ENCODE measurements around the gene TOM1L2. TPM values are rescaled to one million over a fixed set of nuclear protein-coding genes. Genes with fewer than 3 reads are reported as not detected.

TOM1L2 gene
- total and polyA plus RNA-seq, 2 donors from 2014 or later = 28.2 to 59.4 TPM

DNA sequence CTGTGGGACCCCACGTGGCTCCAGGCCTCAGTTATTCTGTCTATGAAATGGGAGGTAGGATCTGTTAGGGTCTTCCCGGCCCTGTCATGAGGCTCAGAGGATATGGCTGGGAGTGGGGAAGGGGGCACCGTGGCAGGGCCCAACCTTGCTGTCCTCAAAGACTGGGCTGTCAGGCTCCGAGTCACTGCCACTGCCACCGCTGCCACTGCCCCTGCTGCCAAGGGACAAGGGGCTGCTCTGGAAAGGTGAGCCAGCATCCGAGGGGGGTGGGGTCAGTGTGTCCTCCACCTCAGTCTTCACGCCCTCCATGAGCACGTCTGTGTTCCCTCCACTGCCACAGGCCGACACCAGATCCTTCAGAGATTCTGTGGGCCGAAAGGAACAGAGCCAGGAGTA is 154.7 kb downstream of the TOM1L2 start:
- FAIRE-seq (no peak), DNase-seq (no peak)
- no peak overlapping the region for H3K4me3 ChIP-seq (ENCODE audit: low read length in 3 of 3)
- intact Hi-C loops (cut with DNase I) = no loop called here
- peaks cover 0 to 32% (median 12%) of the 10 kb centered on the region in 3 donors for H3K36me3 ChIP-seq (ENCODE audit: control insufficient read depth in 2 of 3, insufficient read depth in 3 of 3, low read length in 3 of 3)
- TF ChIP-seq, protein P1, sequence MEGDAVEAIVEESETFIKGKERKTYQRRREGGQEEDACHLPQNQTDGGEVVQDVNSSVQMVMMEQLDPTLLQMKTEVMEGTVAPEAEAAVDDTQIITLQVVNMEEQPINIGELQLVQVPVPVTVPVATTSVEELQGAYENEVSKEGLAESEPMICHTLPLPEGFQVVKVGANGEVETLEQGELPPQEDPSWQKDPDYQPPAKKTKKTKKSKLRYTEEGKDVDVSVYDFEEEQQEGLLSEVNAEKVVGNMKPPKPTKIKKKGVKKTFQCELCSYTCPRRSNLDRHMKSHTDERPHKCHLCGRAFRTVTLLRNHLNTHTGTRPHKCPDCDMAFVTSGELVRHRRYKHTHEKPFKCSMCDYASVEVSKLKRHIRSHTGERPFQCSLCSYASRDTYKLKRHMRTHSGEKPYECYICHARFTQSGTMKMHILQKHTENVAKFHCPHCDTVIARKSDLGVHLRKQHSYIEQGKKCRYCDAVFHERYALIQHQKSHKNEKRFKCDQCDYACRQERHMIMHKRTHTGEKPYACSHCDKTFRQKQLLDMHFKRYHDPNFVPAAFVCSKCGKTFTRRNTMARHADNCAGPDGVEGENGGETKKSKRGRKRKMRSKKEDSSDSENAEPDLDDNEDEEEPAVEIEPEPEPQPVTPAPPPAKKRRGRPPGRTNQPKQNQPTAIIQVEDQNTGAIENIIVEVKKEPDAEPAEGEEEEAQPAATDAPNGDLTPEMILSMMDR (IDR thresholded peaks at IDR 0.05; ENCODE audit: borderline replicate concordance, extremely low read depth, insufficient read depth) = no peak
- H3K27me3 ChIP-seq (ENCODE audit: control insufficient read depth, insufficient read depth, low read length) = no peaks in the 10 kb centered on the region
- no peak overlapping the region for H3K9ac ChIP-seq (ENCODE audit: low read length in 3 of 3)
- H3K27ac ChIP-seq (ENCODE audit: low read depth in 2 of 2, low read length in 2 of 2) = no peak overlapping the region
- no peaks in the 10 kb centered on the region for H3K9me3 ChIP-seq (ENCODE audit: control insufficient read depth in 2 of 3, insufficient read depth in 1 of 3, low read length in 3 of 3)
- peaks cover 0 to 17% (median 5%) of the 10 kb centered on the region in 3 donors for H3K4me1 ChIP-seq (ENCODE audit: control insufficient read depth in 2 of 3, insufficient read depth in 2 of 3, low read depth in 1 of 3, low read length in 3 of 3)

GRCh38 chr17:17816831-17817551 is 155.2 kb downstream of the TOM1L2 start:
- peaks cover 0 to 16% (median 6%) of the 10 kb centered on the region in 3 donors for H3K4me1 ChIP-seq (ENCODE audit: control insufficient read depth in 2 of 3, insufficient read depth in 2 of 3, low read depth in 1 of 3, low read length in 3 of 3)
- intact Hi-C loops (cut with DNase I) = no loop called here
- DNase-seq = no peak
- H3K9me3 ChIP-seq (ENCODE audit: control insufficient read depth in 2 of 3, insufficient read depth in 1 of 3, low read length in 3 of 3) = no peaks in the 10 kb centered on the region
- H3K9ac ChIP-seq (ENCODE audit: low read length in 3 of 3) = no peak overlapping the region
- TF ChIP-seq, protein P1 (IDR thresholded peaks at IDR 0.05; ENCODE audit: borderline replicate concordance, extremely low read depth, insufficient read depth) = no peak
- H3K4me3 ChIP-seq (ENCODE audit: low read length in 3 of 3) = no peak overlapping the region
- no peaks in the 10 kb centered on the region for H3K27me3 ChIP-seq (ENCODE audit: control insufficient read depth, insufficient read depth, low read length)
- H3K27ac ChIP-seq (ENCODE audit: low read depth in 2 of 2, low read length in 2 of 2) = no peak overlapping the region
- no peak for FAIRE-seq
- H3K36me3 ChIP-seq (ENCODE audit: control insufficient read depth in 2 of 3, insufficient read depth in 3 of 3, low read length in 3 of 3) = peaks cover 0 to 32% (median 12%) of the 10 kb centered on the region in 3 donors

- H3K9me3 ChIP-seq (ENCODE audit: control insufficient read depth in 2 of 3, insufficient read depth in 1 of 3, low read length in 3 of 3) = no peaks in the 10 kb centered on the region
- no peak for DNase-seq
- H3K27ac ChIP-seq (ENCODE audit: low read depth in 2 of 2, low read length in 2 of 2) = no peak overlapping the region
- no peak overlapping the region for H3K4me3 ChIP-seq (ENCODE audit: low read length in 3 of 3)
- TF ChIP-seq, protein P1 (IDR thresholded peaks at IDR 0.05; ENCODE audit: borderline replicate concordance, extremely low read depth, insufficient read depth) = no peak
- H3K9ac ChIP-seq (ENCODE audit: low read length in 3 of 3) = no peak overlapping the region
- intact Hi-C loops (cut with DNase I) = no loop called here
- peaks cover 2 to 18% (median 10%) of the 10 kb centered on the region in 3 donors for H3K4me1 ChIP-seq (ENCODE audit: control insufficient read depth in 2 of 3, insufficient read depth in 2 of 3, low read depth in 1 of 3, low read length in 3 of 3)
- no peak for FAIRE-seq
- H3K27me3 ChIP-seq (ENCODE audit: control insufficient read depth, insufficient read depth, low read length) = no peaks in the 10 kb centered on the region
- peaks cover 0 to 32% (median 12%) of the 10 kb centered on the region in 3 donors for H3K36me3 ChIP-seq (ENCODE audit: control insufficient read depth in 2 of 3, insufficient read depth in 3 of 3, low read length in 3 of 3)
Observed at GRCh38 chr17:17816240-17816814, 155.9 kb downstream of the TOM1L2 start.

Measured in kidney (tissue), 14 donors.